Common myeloid progenitor, CD34-positive (primary cell): ENCODE results near the gene GNB1L.
"Not testable (repeated sequence)": the region's sequence is repeated elsewhere in the genome, so short reads cannot be mapped to it uniquely, and the experiment has no call there.

ENCODE experiments used
- CTCF ChIA-PET: fragments of 350-600 bp; sonication (Branson Sonifier 250); formaldehyde crosslinking; loops from one replicate; lab custom pipeline; 2021; ENCODE audit warnings: antibody characterized with exemption; lab: Charles Lee
- POLR2A ChIA-PET: fragments of 350-600 bp; sonication (Branson Sonifier 250); formaldehyde crosslinking; loops from one replicate; lab custom pipeline; 2021; ENCODE audit warnings: antibody characterized with exemption; lab: Charles Lee
- DNase-seq, 3 donors: peaks; one replicate each; pipeline versions ENCODE4 v3.0.0 to v3.0.0-alpha.2; 2013
- H3K27ac ChIP-seq, 2 experiments: 1 replicate in 1 of 2; 2 replicates in 1 of 2; pipeline ENCODE4 v1.7.0; 2013; ENCODE audit warnings: inconsistent platforms in 2 of 2, low read length in 2 of 2, mild to moderate bottlenecking in 2 of 2, low read depth in 1 of 2, moderate library complexity in 1 of 2; ENCODE audit not compliant: severe bottlenecking in 2 of 2, insufficient read depth in 1 of 2, poor library complexity in 1 of 2
- H3K27me3 ChIP-seq, 5 experiments: replicated peaks in 2 of 5; 1 replicate in 3 of 5; 2 replicates in 2 of 5; pipeline versions ENCODE4 v1.6.1 to v1.7.0; 2013; ENCODE audit warnings: low read length in 4 of 5, mild to moderate bottlenecking in 2 of 5, moderate library complexity in 2 of 5, inconsistent platforms in 1 of 5; ENCODE audit not compliant: insufficient read depth in 5 of 5, control insufficient read depth in 4 of 5
- H3K36me3 ChIP-seq, 4 experiments: 1 replicate in 2 of 4; 2 replicates in 2 of 4; pipeline versions ENCODE4 v1.6.1 to v1.7.0; 2013; ENCODE audit warnings: low read length in 3 of 4, control low read depth in 1 of 4, mild to moderate bottlenecking in 1 of 4; ENCODE audit not compliant: control insufficient read depth in 4 of 4, insufficient read depth in 4 of 4
- H3K4me1 ChIP-seq, 4 experiments: 1 replicate in 3 of 4; 2 replicates in 1 of 4; pipeline versions ENCODE4 v1.6.1 to v1.7.1; 2013; ENCODE audit warnings: low read length in 3 of 4, mild to moderate bottlenecking in 3 of 4, control low read depth in 1 of 4, inconsistent platforms in 1 of 4, moderate library complexity in 1 of 4; ENCODE audit not compliant: control insufficient read depth in 4 of 4, insufficient read depth in 4 of 4; ENCODE audit errors: control extremely low read depth in 1 of 4
- H3K4me3 ChIP-seq, 7 experiments: 1 replicate in 4 of 7; 2 replicates in 3 of 7; pipeline versions ENCODE4 v1.5.1 to v1.7.0; 2013; ENCODE audit warnings: mild to moderate bottlenecking in 7 of 7, low read length in 6 of 7, moderate library complexity in 6 of 7, inconsistent platforms in 2 of 7, low read depth in 2 of 7, control low read depth in 1 of 7; ENCODE audit not compliant: insufficient read depth in 4 of 7, control insufficient read depth in 1 of 7; ENCODE audit errors: extremely low read depth in 1 of 7
- H3K9me3 ChIP-seq, 5 experiments: 1 replicate in 4 of 5; 2 replicates in 1 of 5; pipeline versions ENCODE4 v1.6.1 to v1.7.1; 2013; ENCODE audit warnings: low read length in 4 of 5, mild to moderate bottlenecking in 2 of 5, inconsistent platforms in 1 of 5, low read depth in 1 of 5, moderate library complexity in 1 of 5; ENCODE audit not compliant: control insufficient read depth in 4 of 5, insufficient read depth in 2 of 5; ENCODE audit errors: control extremely low read depth in 1 of 5
- WGBS: methylation state at CpG from one replicate; pipeline ENCODE4 v1.1.5; 2013; ENCODE audit not compliant: insufficient coverage; 5-methylcytosine and 5-hydroxymethylcytosine counted together

GNB1L gene

DNA sequence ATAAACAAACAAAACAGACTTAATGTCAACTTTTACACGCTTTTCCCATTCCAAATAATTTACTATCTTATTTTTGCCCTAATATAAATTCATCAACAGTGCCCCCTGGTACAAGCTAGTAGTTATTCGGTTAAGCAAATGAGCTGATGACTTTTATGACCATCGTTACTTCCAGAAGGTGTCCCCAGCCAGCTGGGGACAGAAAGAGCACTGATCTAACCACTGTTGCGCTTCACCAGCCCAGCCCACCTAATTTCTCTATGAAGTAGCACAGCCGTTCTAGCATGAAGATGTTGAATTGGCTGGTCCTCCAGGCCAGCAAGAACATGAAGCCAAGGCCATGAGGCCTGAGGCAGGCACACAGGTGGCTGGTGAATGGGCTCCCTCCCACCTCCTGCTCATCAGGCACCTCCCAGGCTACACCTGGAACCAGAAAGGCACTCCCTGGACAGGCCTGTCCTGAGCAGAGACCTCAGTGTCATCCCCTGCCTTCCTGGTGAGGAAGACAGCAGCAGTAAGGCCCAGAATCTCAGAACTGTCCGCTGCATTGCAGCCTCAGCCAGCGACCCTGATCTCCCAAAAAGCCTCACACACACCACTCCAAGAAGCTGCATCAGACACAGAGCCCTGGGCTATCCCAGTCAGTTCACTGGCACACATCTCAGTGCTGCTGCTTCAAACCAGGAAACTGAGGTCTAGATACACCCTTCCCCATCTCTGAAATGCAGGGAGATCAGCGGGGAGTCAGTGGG is 12.9 kb downstream of the GNB1L start:
- H3K36me3 ChIP-seq: peaks cover 0 to 1% (median under 1%) of the 10 kb centered on the region in 4 experiments
- POLR2A ChIA-PET: interaction anchor here (0.6 kb wide), 1 partner anchor 50 kb away, joined by 3 read pairs; no protein-coding TSS in a partner anchor
- peaks cover 0 to 23% (median 21%) of the 10 kb centered on the region in 4 experiments for H3K4me1 ChIP-seq
- H3K27ac ChIP-seq: no peak overlapping the region
- no peak overlapping the region for H3K4me3 ChIP-seq
- DNase-seq: no peak
- WGBS: 91% methylated on average over 8 of the region's 8 CpGs
- H3K27me3 ChIP-seq: no peaks in the 10 kb centered on the region
- CTCF ChIA-PET: interaction anchor here (1.5 to 2.0 kb wide), 2 partner anchors 9 to 69 kb away, joined by 4 read pairs; no protein-coding TSS in a partner anchor
- no peaks in the 10 kb centered on the region for H3K9me3 ChIP-seq

DNA sequence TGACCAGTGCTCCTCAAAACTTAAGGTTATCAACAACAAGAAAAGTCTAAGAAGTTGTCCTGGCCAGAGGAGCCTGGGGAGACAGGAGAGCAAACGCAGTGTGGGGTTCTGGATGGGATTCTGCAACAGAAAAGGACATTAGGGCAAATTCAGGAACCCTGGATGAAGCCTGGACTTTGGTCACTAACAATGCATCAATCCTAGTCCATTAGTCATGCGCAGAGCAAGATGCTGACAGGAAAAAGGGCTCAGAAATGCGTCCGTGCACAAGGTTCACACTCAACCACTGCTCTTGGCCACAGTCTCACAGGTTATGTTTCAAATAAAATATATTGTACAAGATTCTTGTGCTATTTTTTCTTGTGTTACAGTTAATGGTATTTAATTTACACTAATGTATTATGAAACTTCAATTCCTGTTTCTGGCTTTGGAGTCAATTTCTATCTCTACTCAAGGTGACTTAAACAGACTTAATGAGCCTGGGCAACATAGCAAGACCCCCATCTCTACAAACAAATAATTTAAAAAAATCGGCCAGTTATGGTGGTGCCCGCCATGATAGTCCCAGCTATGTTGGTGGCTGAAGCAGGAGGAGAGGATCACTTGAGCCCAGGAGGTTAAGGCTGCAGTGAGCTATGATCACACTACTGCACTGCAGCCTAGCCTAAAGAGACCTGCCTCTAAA is 13.6 kb downstream of the GNB1L start:
- WGBS: 100% methylated on average over 4 of the region's 6 CpGs
- POLR2A ChIA-PET: no interaction called here
- Histone ChIP-seq H3K4me3 (no peak overlapping the region), H3K27me3 (no peaks in the 10 kb centered on the region), H3K4me1 (peaks cover 0 to 23% (median 21%) of the 10 kb centered on the region in 4 experiments), H3K9me3 (no peaks in the 10 kb centered on the region), H3K36me3 (no peaks in the 10 kb centered on the region), H3K27ac (no peak overlapping the region)
- CTCF ChIA-PET: interaction anchor here (1.5 to 2.0 kb wide), 2 partner anchors 8 to 69 kb away, joined by 4 read pairs; no protein-coding TSS in a partner anchor
- no peak for DNase-seq

DNA sequence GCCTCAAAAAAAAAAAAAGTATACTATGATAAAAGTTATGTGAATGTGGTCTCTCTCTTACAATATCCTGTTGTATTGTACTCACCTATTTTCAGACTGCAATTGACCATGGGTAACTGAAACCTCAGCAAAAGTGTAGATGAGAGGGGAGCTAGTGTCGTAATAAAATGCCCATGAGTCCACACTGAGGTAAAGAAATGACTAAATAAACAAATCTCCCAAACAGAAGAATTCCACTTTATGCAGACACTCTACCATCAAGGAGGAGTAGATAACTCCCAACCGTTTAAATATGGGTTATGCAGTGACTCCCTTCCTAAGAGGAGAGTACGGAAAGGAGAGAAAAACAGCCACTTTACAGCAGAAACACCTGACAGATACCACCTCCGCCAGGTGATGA is 14.6 kb downstream of the GNB1L start:
- no peak overlapping the region for H3K4me3 ChIP-seq
- H3K9me3 ChIP-seq: no peaks in the 10 kb centered on the region
- CTCF ChIA-PET: interaction anchor here (1.1 kb wide), 1 partner anchor 84 kb away, joined by 3 read pairs; no protein-coding TSS in a partner anchor
- no peaks in the 10 kb centered on the region for H3K27me3 ChIP-seq
- peaks cover 0 to 19% (median 17%) of the 10 kb centered on the region in 4 experiments for H3K4me1 ChIP-seq
- no peak for DNase-seq
- no peaks in the 10 kb centered on the region for H3K36me3 ChIP-seq
- POLR2A ChIA-PET: no interaction called here
- WGBS: 100% methylated on average over 3 of the region's 4 CpGs
- no peak overlapping the region for H3K27ac ChIP-seq

DNA sequence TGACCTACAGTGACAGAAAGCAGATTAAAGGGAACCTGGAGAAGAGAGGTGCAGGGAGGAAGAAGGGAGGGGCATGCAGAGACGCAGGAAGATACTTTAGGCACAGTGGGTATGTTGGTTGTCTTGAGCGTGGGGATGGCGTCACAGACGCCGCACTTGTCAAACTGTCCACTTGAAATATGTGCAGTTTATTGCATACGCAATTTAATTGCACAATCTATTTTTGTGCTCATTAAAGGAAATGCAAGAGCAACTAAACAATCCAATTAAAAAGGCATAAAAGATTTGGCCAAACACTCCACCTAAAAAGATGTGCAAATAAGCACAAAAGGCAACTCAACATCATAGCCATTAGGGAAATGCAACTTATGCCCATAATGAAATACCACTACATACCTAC is 16.8 kb downstream of the GNB1L start:
- H3K4me1 ChIP-seq: no peaks in the 10 kb centered on the region
- no peaks in the 10 kb centered on the region for H3K36me3 ChIP-seq
- H3K27me3 ChIP-seq: no peaks in the 10 kb centered on the region
- H3K27ac ChIP-seq: no peak overlapping the region
- POLR2A ChIA-PET: no interaction called here
- no peak for DNase-seq
- H3K9me3 ChIP-seq: no peaks in the 10 kb centered on the region
- H3K4me3 ChIP-seq: no peak overlapping the region
- CTCF ChIA-PET: interaction anchor here (1.0 kb wide), 1 partner anchor 24 kb away, joined by 3 read pairs; no protein-coding TSS in a partner anchor
- WGBS: 93% methylated on average over 5 of the region's 6 CpGs

DNA sequence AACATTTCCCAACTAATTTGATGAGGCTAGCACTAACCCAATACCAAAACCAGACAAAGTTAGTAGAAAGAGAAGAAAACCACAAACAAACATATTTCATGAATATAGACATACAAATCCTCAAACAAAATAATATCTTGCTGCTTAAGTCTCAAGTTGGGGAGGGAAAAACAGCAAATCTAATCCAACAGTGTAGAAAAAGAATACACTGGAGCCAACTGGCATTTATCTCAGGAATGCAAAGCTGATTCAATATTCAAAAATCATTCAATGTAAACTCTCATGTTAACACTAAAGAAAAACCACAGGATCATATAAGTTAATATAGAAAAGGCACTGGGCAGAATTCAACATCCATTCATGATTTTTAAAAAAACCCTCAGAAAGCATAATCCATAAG is 18.2 kb downstream of the GNB1L start:
- Histone ChIP-seq H3K27me3 (no peaks in the 10 kb centered on the region), H3K9me3 (no peaks in the 10 kb centered on the region), H3K27ac (no peak overlapping the region), H3K4me1 (peaks cover 0 to 4% (median 0%) of the 10 kb centered on the region in 4 experiments), H3K4me3 (no peak overlapping the region), H3K36me3 (no peaks in the 10 kb centered on the region)
- CTCF ChIA-PET: interaction anchor here (1.2 kb wide), 1 partner anchor 80 kb away, joined by 3 read pairs; no protein-coding TSS in a partner anchor
- no peak for DNase-seq
- POLR2A ChIA-PET: no interaction called here

DNA sequence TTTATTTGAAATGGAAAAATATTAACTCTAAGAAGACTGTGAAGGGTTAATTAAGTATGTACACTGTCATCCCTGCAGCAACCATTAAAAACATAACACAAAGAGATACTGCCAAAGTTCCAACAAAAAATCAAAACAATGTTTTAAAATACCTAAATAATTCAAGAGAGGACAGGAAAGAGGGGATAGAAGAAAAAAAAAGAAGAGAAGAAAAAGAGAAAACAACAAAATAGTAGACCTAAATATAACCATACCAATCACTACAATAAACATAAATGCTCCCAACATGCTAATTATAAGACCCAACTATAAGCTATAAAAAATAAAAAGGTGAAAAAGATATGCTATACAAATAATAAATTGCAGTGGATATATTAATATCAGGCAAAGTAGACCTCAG is 20.1 kb downstream of the GNB1L start:
- POLR2A ChIA-PET: interaction anchor here (0.6 kb wide), 1 partner anchor 80 kb away, joined by 6 read pairs; no protein-coding TSS in a partner anchor
- no peaks in the 10 kb centered on the region for H3K27me3 ChIP-seq
- H3K36me3 ChIP-seq: no peaks in the 10 kb centered on the region
- peaks cover 0 to 4% (median 0%) of the 10 kb centered on the region in 4 experiments for H3K4me1 ChIP-seq
- no peak overlapping the region for H3K27ac ChIP-seq
- no peak overlapping the region for H3K4me3 ChIP-seq
- CTCF ChIA-PET: interaction anchor here (1.0 kb wide), 1 partner anchor 10 kb away, joined by 3 read pairs; no protein-coding TSS in a partner anchor
- no peaks in the 10 kb centered on the region for H3K9me3 ChIP-seq
- DNase-seq: no peak

DNA sequence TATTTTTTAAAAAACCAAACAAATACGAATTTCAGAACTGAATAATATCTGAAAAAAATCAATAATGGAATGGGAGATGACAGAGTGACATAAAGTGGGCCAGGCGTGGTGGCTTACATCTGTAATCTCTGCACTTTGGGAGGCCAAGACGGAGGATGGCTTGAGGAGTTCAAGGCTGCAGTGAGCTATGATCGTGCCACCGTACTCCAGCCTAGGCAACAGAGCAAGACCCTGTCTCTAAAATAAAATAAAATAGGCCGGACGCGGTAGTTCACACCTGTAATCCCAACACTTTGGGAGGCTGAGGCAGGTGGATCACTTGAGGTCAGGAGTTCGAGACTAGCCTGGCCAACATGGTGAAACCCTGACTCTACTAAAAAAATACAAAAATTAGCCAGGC is 21.3 kb downstream of the GNB1L start:
- H3K36me3 ChIP-seq, H3K9me3 ChIP-seq, H3K4me1 ChIP-seq, DNase-seq, POLR2A ChIA-PET, H3K27me3 ChIP-seq, H3K27ac ChIP-seq, H3K4me3 ChIP-seq: not testable (repeated sequence)
- 97% methylated on average over 4 of the region's 9 CpGs for WGBS
- CTCF ChIA-PET: interaction anchor here (0.6 to 1.7 kb wide), 5 partner anchors 9 to 924 kb away, joined by 3 to 8 read pairs (median 4); no protein-coding TSS in a partner anchor
